GM10248 (cell line): ENCODE results near the gene MYO10.
A peak's percentile ranks its signal among the peaks of the same experiment; 100 is the strongest.
"Not testable (repeated sequence)": the region's sequence is repeated elsewhere in the genome, so short reads cannot be mapped to it uniquely, and the experiment has no call there.

Source experiments
- CTCF ChIA-PET: fragments of 300-600 bp; sonication (Branson Sonifier 250); formaldehyde crosslinking; extraction: SDS; loops from one replicate; lab custom pipeline; 2021; ENCODE audit warnings: antibody characterized with exemption; lab: Yijun Ruan, JAX
- POLR2A ChIA-PET: fragments of 350-650 bp; sonication (Branson Sonifier 250); formaldehyde crosslinking; extraction: SDS; loops from one replicate; lab custom pipeline; 2020; ENCODE audit warnings: antibody characterized with exemption; lab: Yijun Ruan, JAX
- DNase-seq: peaks from one replicate; pipeline ENCODE4 v3.0.0; 2012; ENCODE audit errors: extremely low spot score
- TF ChIP-seq, protein P1 (sequence below): IDR thresholded peaks from 2 replicates; pipeline ENCODE4 v1.5.1; 2012; ENCODE audit warnings: mild to moderate bottlenecking, low read depth; ENCODE audit errors: extremely low read depth, missing control alignments, control extremely low read depth

Gene MYO10

DNA sequence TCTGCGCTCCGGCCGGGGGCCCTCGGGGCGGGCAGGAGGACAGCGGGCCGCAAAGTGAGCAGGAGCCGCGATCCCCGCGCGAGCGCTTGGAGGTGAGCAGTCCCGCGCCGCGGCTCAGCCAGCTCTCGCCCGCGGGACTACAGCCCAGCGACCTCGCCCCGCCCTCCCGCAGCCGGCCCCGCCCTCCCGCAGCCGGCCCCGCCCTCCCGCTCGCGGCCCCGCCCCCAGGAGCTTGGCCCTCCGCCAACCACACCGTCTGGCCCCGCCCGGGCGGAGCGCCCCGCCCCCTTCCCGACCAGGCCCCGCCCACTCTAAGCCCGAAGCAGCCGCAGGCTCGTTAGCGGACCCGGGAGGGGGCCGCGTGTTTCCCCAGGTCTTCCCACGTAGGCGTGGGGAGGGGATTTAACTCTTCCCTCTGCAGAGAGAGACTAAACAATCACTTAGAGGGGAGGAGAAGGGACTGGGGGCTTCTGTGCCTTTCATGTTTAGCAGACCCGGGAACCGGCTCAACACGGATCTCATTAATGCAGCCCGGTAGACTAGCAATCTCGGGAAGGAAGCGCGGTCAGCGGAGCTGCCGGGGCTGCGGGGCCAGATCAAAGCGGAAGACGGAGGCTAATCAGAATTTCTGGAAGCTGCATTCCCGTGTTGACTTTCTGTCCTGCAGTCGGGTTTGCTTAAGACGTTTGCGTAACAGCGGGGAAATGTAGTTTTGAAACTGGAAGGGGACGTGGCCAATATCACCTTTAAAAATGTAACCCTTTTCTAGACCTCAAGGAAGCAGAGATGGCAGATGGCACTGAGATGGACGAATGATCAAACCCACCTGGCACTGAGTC, at the start of gene MYO10:
TSS of gene MYO10 (minus strand) at position 139 of the 839 bp plus-strand sequence. CDS start 480 bp downstream, outside the sequence.
- peak; percentile 65 for DNase-seq
- ChIA-PET POLR2A (no interaction called here), CTCF (no interaction called here)
- TF ChIP-seq, protein P1, sequence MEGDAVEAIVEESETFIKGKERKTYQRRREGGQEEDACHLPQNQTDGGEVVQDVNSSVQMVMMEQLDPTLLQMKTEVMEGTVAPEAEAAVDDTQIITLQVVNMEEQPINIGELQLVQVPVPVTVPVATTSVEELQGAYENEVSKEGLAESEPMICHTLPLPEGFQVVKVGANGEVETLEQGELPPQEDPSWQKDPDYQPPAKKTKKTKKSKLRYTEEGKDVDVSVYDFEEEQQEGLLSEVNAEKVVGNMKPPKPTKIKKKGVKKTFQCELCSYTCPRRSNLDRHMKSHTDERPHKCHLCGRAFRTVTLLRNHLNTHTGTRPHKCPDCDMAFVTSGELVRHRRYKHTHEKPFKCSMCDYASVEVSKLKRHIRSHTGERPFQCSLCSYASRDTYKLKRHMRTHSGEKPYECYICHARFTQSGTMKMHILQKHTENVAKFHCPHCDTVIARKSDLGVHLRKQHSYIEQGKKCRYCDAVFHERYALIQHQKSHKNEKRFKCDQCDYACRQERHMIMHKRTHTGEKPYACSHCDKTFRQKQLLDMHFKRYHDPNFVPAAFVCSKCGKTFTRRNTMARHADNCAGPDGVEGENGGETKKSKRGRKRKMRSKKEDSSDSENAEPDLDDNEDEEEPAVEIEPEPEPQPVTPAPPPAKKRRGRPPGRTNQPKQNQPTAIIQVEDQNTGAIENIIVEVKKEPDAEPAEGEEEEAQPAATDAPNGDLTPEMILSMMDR: no peak

DNA sequence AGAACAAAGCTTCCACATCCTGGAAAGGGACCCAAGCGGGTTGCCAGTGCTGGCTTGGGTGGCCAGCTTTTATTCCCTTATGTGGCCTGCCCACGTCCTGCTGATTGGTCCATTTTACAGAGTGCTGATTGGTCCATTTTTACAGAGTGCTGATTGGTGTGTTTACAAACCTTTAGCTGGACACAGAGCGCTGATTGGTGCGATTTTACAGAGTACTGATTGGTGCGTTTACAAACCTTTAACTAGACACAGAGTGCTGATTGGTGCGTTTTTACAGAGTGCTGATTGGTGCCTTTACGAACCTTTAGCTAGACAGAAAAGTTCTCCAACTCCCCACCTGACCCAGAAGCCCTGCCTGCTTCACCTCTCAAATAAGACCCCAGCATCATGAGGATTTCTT, 49.2 kb upstream of the MYO10 start:
- DNase-seq, POLR2A ChIA-PET, CTCF ChIA-PET: not testable (repeated sequence)

DNA sequence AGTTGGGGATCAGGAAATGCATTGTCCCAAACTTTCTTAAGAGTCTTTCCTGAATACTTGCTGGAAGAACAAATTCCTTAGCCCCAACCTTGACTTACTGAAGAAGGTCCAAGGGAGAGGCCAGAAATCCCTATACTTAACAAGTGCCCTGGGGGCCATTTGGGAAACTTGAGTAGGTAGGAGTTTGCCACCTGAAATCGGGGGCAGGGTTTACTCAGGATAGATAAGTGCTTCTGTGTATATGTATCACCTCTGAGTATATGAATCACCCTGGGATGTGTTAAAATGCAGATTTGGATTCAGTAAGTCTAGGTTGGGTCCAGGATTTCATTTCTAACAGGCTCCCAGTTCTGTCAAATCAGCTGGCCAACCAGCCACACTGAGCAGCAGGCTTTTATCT, 47.9 kb upstream of the MYO10 start:
- ChIA-PET CTCF (no interaction called here), POLR2A (no interaction called here)
- no peak for DNase-seq
- TF ChIP-seq, protein P1: no peak

DNA sequence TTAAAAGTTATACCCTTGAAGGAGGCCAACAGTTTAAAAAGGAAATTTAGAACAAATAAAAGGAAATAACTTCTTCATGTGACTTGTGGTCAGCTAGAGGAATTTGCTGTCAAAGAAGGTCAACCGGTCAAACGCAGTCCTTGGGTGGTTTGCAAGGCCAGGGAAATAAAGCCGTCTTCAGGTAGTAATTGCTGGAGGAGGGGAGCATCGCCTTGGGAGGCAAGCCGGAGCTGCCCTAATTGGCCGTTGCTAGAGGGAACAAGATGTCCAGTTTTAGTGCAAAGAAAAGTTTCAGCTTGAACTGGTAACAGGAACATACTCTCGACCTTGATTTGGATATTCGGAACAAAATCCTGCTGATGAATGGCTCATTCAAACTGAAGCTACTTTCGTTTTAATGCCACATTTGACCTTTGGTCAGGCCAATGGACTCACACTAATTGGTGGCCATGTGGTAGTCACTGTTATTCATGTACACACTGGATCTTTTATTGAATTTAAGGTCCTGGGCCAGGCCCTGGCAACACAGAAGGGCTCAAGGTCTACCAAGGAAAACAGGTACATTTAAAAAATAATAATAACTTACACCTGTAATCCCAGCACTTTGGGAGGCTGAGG, 47.0 kb upstream of the MYO10 start:
- TF ChIP-seq, protein P1: no peak
- ChIA-PET POLR2A (no interaction called here), CTCF (no interaction called here)
- DNase-seq: no peak

DNA sequence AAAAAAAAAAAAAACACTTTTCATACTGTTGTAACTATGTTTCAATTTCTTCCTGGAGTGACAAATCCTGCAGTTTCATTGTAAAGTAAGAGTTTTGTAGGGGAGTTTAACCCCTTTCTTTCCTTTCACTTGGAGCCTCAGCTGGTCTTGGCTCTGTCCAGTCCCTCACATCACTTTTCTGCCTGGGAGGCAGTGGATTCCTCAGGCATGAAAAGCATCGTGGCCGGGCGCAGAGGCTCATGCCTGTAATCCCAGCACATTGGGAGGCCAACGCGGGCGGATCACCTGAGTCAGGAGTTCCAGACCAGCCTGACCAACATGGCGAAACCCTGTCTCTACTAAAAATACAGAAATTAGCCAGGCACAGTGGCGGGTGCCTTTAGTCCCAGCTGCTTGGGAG, 45.6 kb upstream of the MYO10 start:
- TF ChIP-seq, protein P1: no peak
- ChIA-PET CTCF (no interaction called here), POLR2A (no interaction called here)
- no peak for DNase-seq

DNA sequence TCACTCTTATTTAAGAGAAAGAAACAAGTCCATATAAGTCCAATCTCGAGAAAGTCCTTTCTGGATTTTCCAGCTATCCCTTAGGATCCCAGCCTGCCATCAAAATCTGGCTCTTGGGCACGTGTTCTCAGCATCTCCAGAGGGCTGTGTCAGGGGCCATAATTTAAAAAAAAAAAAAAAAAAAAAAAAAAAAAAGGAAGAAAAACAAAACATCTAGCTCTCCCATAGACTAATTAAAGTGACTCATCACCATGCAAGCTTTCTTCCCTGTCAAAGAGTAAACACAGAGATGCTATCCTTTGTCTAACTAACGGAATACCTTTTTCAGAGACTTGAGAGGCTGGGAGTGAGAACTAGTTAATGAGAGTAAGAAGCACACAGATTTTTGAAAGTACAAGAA, 44.9 kb upstream of the MYO10 start:
- no peak for DNase-seq
- TF ChIP-seq, protein P1: no peak
- CTCF ChIA-PET: interaction anchor here (0.9 kb wide), 1 partner anchor 20 kb away, joined by 3 read pairs; no protein-coding TSS in a partner anchor
- POLR2A ChIA-PET: no interaction called here

DNA sequence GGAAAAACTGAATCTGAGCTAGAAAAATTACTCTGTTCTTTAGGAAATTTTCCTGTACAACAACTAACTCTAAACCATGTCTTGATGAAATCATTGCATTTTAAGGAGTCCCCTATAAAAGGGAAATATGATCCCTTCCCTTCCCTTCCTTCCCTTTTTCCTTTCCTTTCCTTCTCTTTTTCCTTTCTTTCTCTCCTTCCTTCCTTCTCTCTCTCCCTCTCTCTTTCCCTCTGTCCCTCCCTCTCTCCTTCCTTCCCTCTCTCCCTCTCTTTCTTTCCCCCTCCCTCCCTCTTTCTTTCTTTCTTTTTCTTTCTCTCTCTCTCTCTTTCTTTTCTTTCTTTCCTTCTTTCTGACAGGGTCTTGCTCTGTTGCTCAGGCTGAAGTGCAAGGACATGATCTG, 42.2 kb upstream of the MYO10 start:
- ChIA-PET CTCF (no interaction called here), POLR2A (no interaction called here)
- TF ChIP-seq, protein P1: no peak

More for the DNA sequence above, 42.2 kb upstream of the MYO10 start:
- no peak for DNase-seq
